Measurements from ENCODE around the gene OSBPL6.

- TF ChIP-seq POLR2A (IDR thresholded peaks at IDR 0.05) (no peak), CTCF (IDR thresholded peaks at IDR 0.05) (no peak)
These were observed 197.4 kb downstream of the OSBPL6 start for GRCh38 chr2:178391701-178392100.

Data from right lobe of liver (tissue), 4 donors.